Uterus (tissue), 4 donors: ENCODE measurements around the gene CORO1C. TPM values are rescaled to one million over a fixed set of nuclear protein-coding genes. Genes with fewer than 3 reads are reported as not detected.

Source experiments
- DNase-seq, 2 donors: peaks; one replicate each; pipeline ENCODE4 v3.0.0-alpha.2; 2019 to 2020
- H3K27ac ChIP-seq, 2 donors: fragments of 200-600 bp; sonication (generic); 1 replicate in 1 of 2; 2 replicates in 1 of 2; pipeline ENCODE4 v1.5.1; 2016 to 2018
- H3K27me3 ChIP-seq, 2 donors: fragments of 200-600 bp; sonication (generic); one replicate each; pipeline ENCODE4 v1.5.1; 2018 to 2019; ENCODE audit warnings: control low read depth in 1 of 2
- H3K36me3 ChIP-seq, 2 donors: fragments of 200-600 bp; sonication (generic); one replicate each; pipeline ENCODE4 v1.5.1; 2019; ENCODE audit warnings: control low read depth in 1 of 2
- H3K4me1 ChIP-seq, 2 donors: fragments of 200-600 bp; sonication (generic); one replicate each; pipeline ENCODE4 v1.5.1; 2018 to 2019; ENCODE audit warnings: control low read depth in 1 of 2
- H3K4me3 ChIP-seq, 2 donors: fragments of 200-600 bp; sonication (generic); 1 replicate in 1 of 2; 2 replicates in 1 of 2; pipeline ENCODE4 v1.5.1; 2018 to 2019; ENCODE audit warnings: mild to moderate bottlenecking in 1 of 2
- H3K9me3 ChIP-seq, 2 donors: fragments of 200-600 bp; sonication (generic); one replicate each; pipeline ENCODE4 v1.5.1; 2019; ENCODE audit warnings: control low read depth in 1 of 2
- CTCF ChIP-seq, 4 experiments: fragments of 200-600 bp in 2 of 4; fragments of 450-650 bp in 2 of 4; sonication (generic) in 2 of 4; IDR thresholded peaks; one replicate each; pipeline ENCODE4 v1.5.1; 2016 to 2019; ENCODE audit warnings: antibody characterized with exemption in 4 of 4, mild to moderate bottlenecking in 2 of 4, moderate library complexity in 1 of 4
- POLR2A ChIP-seq, 2 donors: fragments of 450-650 bp; IDR thresholded peaks; one replicate each; pipeline ENCODE4 v1.6.1; 2016; ENCODE audit warnings: antibody characterized with exemption in 2 of 2, mild to moderate bottlenecking in 1 of 2, moderate library complexity in 1 of 2
- intact Hi-C: fragments of 100-400 bp; cut with DNase I; formaldehyde crosslinking; loops from one replicate; pipeline ENCODE4 v1.15.1; 2023; ENCODE audit warnings: low total_unique reads
- total RNA-seq, 4 donors: library from RNA; depleted of rRNA in 3 of 4; stranded (reverse); fragments of >200 nt in 3 of 4; gene quantifications; one replicate each; pipeline versions ENCODE4 v1.1.0 to v1.2.4, GENCODE V29; 2014 to 2023
- donor health status: DM: yes; HTN: yes; CAD: no.

The CORO1C gene
- total RNA-seq, 4 donors from 2014 or later, result 129 to 357 (median 235) TPM

DNA sequence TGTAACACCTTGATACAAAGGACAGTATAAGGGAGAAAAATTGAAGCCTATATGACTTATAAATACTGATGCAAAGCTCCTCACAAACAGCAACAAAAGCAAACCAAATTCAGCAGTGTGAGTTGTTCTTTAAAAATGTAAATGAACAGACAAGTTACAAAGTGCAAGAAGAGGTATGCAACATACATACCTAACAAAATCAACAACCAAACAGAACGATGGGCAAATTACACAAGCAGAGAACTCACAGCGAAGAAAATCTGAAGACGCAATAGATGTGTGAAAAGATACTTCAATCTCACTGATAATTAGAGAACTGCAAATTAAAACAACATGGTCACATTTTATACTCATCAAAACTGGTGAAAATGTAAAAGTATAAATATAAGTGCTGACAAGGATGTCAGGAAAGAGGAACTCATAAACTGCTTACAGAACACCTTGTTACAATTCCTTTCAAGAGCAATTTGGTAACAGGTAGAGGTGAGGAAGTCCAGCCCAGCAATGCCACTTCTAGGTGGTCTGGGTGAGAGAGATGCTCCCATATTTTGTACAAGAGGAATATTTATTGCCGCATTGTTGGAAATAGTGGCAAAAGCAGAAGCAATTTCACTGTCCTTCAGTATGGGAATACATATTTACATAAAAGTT is 47.3 kb downstream of the CORO1C start:
- no peak for TF ChIP-seq CTCF (IDR thresholded peaks at IDR 0.05)
- no peak for TF ChIP-seq POLR2A (IDR thresholded peaks at IDR 0.05)
- peaks cover 8 to 18% of the 10 kb centered on the region in 2 donors for H3K4me1 ChIP-seq
- no peak overlapping the region for H3K4me3 ChIP-seq
- no peaks in the 10 kb centered on the region for H3K36me3 ChIP-seq
- DNase-seq, result no peak
- intact Hi-C loops, result no loop called here
- H3K27me3 ChIP-seq, result no peaks in the 10 kb centered on the region
- no peaks in the 10 kb centered on the region for H3K9me3 ChIP-seq
- peak overlapping the region; percentile 95 to 99 for H3K27ac ChIP-seq

DNA sequence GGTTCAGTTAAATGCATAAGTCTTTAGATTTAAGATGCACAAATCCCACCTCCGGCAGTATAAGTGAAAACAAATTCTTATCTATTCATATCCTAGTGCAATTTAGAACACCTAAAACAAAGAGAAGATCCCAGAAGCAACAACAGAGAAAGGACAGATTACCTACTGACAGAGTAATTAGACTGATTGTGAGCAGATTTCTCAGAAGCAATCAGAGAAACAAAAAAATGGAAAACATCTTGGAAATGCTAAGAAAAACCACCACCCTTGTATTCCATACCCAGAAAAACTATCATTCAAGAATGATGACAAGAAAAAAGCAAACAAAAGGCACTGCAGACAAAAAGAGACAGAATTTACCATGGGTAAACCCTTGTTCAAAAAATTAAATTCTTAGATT is 50.0 kb downstream of the CORO1C start:
- TF ChIP-seq CTCF (IDR thresholded peaks at IDR 0.05) (no peak), POLR2A (IDR thresholded peaks at IDR 0.05) (no peak)
- Histone ChIP-seq H3K27me3 (no peaks in the 10 kb centered on the region), H3K4me1 (peaks cover 4 to 13% of the 10 kb centered on the region in 2 donors), H3K9me3 (no peaks in the 10 kb centered on the region), H3K36me3 (no peaks in the 10 kb centered on the region), H3K27ac (peak overlapping the region; percentile 54 to 99), H3K4me3 (no peak overlapping the region)
- no peak for DNase-seq
- intact Hi-C loops, result no loop called here

GRCh38 chr12:108679106-108679681 is 52.1 kb downstream of the CORO1C start:
- Histone ChIP-seq H3K27me3 (no peaks in the 10 kb centered on the region), H3K4me3 (no peak overlapping the region), H3K4me1 (peaks cover 0 to 10% of the 10 kb centered on the region in 2 donors), H3K9me3 (no peaks in the 10 kb centered on the region), H3K36me3 (no peaks in the 10 kb centered on the region), H3K27ac (peak overlapping the region; percentile 54 to 99)
- DNase-seq, result no peak
- no peak for TF ChIP-seq CTCF (IDR thresholded peaks at IDR 0.05)
- TF ChIP-seq POLR2A (IDR thresholded peaks at IDR 0.05), result no peak
- intact Hi-C loops, result no loop called here

DNA sequence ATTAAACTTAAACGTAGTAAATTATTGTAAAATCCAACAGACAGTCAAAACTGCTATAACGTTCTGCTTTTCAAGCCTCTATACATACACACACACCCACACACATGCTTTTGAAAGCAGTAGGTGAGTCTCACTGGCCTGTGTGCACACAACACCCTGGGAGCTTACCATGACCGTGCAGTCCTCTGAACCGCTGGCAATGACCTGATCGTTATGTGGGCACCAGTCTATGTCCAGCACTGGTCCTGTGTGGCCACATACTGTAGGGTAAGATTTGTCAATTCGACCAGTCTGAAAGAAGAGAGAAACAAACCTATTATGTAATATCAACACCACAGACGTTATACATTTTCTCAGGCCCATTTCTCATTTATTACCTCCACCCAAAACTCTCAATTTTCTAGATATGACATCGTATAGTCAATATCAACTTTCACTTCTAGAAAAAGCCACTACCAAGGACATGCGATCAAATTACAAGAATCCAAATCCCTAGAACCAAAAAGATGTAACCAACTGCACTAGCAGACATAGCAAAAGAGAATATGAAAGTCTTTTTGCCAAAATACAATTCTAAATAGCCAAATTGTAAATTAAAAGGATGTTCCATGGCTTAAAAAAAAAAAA is 53.1 kb downstream of the CORO1C start:
- no peaks in the 10 kb centered on the region for H3K27me3 ChIP-seq
- TF ChIP-seq CTCF (IDR thresholded peaks at IDR 0.05), result no peak
- no peak for TF ChIP-seq POLR2A (IDR thresholded peaks at IDR 0.05)
- H3K27ac ChIP-seq, result peak overlapping the region; percentile 18 to 70
- H3K36me3 ChIP-seq, result no peaks in the 10 kb centered on the region
- H3K9me3 ChIP-seq, result no peaks in the 10 kb centered on the region
- H3K4me1 ChIP-seq, result peaks cover 0 to 4% of the 10 kb centered on the region in 2 donors
- H3K4me3 ChIP-seq, result no peak overlapping the region
- no peak for DNase-seq
- intact Hi-C loops, result no loop called here

DNA sequence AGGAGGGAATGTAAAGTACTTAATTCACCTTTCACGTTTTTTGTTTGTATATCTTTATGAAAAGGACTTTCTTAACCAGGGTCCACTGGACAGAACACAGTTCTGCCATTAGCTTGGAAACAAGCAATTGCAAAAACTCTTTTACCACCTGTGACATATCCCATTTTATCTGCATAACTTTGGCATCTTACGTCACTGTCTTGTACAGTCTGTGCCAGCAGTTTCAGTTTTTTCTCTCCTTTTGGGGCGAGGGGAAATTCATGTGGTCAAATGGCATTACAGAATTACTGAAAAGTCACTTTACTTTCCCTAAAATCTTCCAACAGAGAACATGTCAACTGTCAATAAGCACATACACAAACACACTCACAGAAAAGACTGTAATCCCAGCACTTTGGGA is 53.9 kb downstream of the CORO1C start:
- no peak overlapping the region for H3K4me3 ChIP-seq
- H3K27me3 ChIP-seq, result no peaks in the 10 kb centered on the region
- H3K27ac ChIP-seq, result peak overlapping the region; percentile 18 to 70
- H3K36me3 ChIP-seq, result no peaks in the 10 kb centered on the region
- intact Hi-C loops, result no loop called here
- no peak for DNase-seq
- no peak for TF ChIP-seq CTCF (IDR thresholded peaks at IDR 0.05)
- no peak for TF ChIP-seq POLR2A (IDR thresholded peaks at IDR 0.05)
- H3K9me3 ChIP-seq, result no peaks in the 10 kb centered on the region
- peaks cover 0 to 4% of the 10 kb centered on the region in 2 donors for H3K4me1 ChIP-seq
